Stomach (tissue), 9 donors: ENCODE data around the gene ALPG. TPM values are rescaled to one million over a fixed set of nuclear protein-coding genes. Genes with fewer than 3 reads are reported as not detected.
"Not testable (repeated sequence)": the region's sequence is repeated elsewhere in the genome, so short reads cannot be mapped to it uniquely, and the experiment has no call there.

ENCODE experiments used
- DNase-seq, 2 donors: peaks; one replicate each; pipeline versions ENCODE4 v3.0.0 to v3.0.0-alpha.2; 2013 to 2019
- H3K27ac ChIP-seq, 5 donors: fragments of 200-600 bp in 4 of 5; sonication (generic) in 4 of 5; one replicate each; pipeline ENCODE4 v1.5.1; 2013 to 2019; ENCODE audit warnings: mild to moderate bottlenecking in 1 of 5, moderate library complexity in 1 of 5
- H3K27me3 ChIP-seq, 3 donors: fragments of 200-600 bp; sonication (generic); one replicate each; pipeline ENCODE4 v1.5.1; 2017 to 2019; ENCODE audit warnings: mixed run types in 1 of 3
- H3K36me3 ChIP-seq, 4 donors: fragments of 200-600 bp; sonication (generic); 1 replicate in 3 of 4; 2 replicates in 1 of 4; pipeline ENCODE4 v1.5.1; 2016 to 2019
- H3K4me1 ChIP-seq, 4 donors: fragments of 200-600 bp; sonication (generic); one replicate each; pipeline ENCODE4 v1.5.1; 2016 to 2019
- H3K4me3 ChIP-seq, 4 donors: fragments of 200-600 bp; sonication (generic) in 3 of 4; one replicate each; pipeline ENCODE4 v1.5.1; 2016 to 2019; ENCODE audit warnings: mild to moderate bottlenecking in 1 of 4
- H3K9me3 ChIP-seq, 4 donors: fragments of 200-600 bp; sonication (generic); one replicate each; pipeline ENCODE4 v1.5.1; 2016 to 2019
- EP300 ChIP-seq: sonication (generic); formaldehyde crosslinking; IDR thresholded peaks from one replicate; pipeline ENCODE4 v1.6.1; 2017; ENCODE audit warnings: antibody characterized with exemption
- POLR2A ChIP-seq, 4 donors: fragments of 450-650 bp; IDR thresholded peaks; one replicate each; pipeline ENCODE4 v1.6.1; 2016; ENCODE audit warnings: antibody characterized with exemption in 4 of 4, control low read depth in 2 of 4, mild to moderate bottlenecking in 1 of 4, moderate library complexity in 1 of 4
- POLR2AphosphoS5 ChIP-seq, 3 donors: sonication (generic); formaldehyde crosslinking; IDR thresholded peaks; one replicate each; pipeline ENCODE4 v1.6.1; 2016; ENCODE audit warnings: antibody characterized with exemption in 3 of 3
- WGBS, 5 donors: extraction: QIAGEN DNeasy Blood & Tissue Kit in 3 of 5; methylation state at CpG; one replicate each; pipeline versions ENCODE4 v1.1.5 to v1.1.7; 2013 to 2018; 5-methylcytosine and 5-hydroxymethylcytosine counted together
- intact Hi-C: fragments of 100-400 bp; cut with DNase I; formaldehyde crosslinking; loops from one replicate; pipeline ENCODE4 v1.15.1; 2023; ENCODE audit warnings: low total_unique reads
- polyA plus RNA-seq, 3 donors: library from polyadenylated mRNA; stranded (reverse); fragments of 200-250 nt; gene quantifications; one replicate each; pipeline ENCODE4 v1.2.3, GENCODE V29; 2013
- total RNA-seq, 5 donors: library from RNA; depleted of rRNA; stranded (reverse); fragments of >200 nt; gene quantifications; one replicate each; pipeline versions ENCODE4 v1.1.0 to v1.2.3, GENCODE V29; 2014 to 2016
- TF ChIP-seq, protein P1 (sequence below), 7 experiments: fragments of 450-650 bp in 4 of 7; fragments of 200-600 bp in 3 of 7; sonication (generic) in 3 of 7; IDR thresholded peaks; one replicate each; pipeline ENCODE4 v1.5.1; 2016 to 2019; ENCODE audit warnings: antibody characterized with exemption in 7 of 7, control low read depth in 2 of 7, mild to moderate bottlenecking in 1 of 7
- donor health status: healthy with polysubstance abuse.
- donor health status: Bipolar disorder and iron deficiency.
- donor health status: healthy.

The ALPG gene
- total and polyA plus RNA-seq, 8 donors: not detected

DNA sequence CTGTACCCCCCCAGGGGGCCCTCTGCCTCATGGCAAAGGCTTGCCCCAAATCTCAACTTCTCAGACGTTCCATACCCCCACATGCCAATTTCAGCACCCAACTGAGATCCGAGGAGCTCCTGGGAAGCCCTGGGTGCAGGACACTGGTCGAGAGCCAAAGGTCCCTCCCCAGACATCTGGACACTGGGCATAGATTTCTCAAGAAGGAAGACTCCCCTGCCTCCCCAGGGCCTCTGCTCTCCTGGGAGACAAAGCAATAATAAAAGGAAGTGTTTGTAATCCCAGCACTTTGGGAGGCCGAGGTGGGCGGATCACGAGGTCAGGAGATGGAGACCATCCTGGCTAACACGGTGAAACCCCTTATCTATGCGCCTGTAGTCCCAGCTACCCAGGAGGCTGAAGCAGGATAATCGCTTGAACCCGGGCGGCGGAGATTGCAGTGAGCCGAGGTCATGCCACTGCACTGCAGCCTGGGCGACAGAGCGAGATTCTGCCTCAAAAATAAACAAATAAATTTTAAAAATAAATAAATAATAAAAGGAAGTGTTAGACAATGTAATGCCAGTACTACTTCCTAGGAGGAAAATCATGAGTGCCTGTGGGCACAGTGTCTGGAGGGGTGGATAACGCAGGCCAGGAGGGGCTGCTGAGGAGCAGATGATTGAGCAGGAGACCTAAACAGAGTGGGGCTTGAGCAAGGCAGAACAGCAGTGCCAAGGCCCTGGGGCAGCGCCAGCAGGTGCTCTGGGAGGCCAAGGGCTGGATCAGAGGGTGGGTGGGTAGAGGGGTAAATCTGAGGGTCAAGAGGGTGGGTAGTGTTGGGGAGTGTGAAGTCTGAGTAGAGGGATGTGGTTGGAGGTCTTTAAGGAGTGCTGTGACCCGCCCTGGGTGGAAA lies 24.1 kb upstream of the ALPG start:
- no peak overlapping the region for H3K4me3 ChIP-seq
- no peak for DNase-seq
- intact Hi-C loops: no loop called here
- H3K9me3 ChIP-seq: no peaks in the 10 kb centered on the region
- H3K4me1 ChIP-seq: peaks cover 0 to 21% (median 12%) of the 10 kb centered on the region in 4 donors
- H3K27ac ChIP-seq: no peak overlapping the region
- WGBS, 5 donors: 45 to 55% (median 50%) methylated on average over 18 of the region's 18 CpGs
- no peak for TF ChIP-seq POLR2A (IDR thresholded peaks at IDR 0.05)
- no peak for TF ChIP-seq EP300
- TF ChIP-seq, protein P1, sequence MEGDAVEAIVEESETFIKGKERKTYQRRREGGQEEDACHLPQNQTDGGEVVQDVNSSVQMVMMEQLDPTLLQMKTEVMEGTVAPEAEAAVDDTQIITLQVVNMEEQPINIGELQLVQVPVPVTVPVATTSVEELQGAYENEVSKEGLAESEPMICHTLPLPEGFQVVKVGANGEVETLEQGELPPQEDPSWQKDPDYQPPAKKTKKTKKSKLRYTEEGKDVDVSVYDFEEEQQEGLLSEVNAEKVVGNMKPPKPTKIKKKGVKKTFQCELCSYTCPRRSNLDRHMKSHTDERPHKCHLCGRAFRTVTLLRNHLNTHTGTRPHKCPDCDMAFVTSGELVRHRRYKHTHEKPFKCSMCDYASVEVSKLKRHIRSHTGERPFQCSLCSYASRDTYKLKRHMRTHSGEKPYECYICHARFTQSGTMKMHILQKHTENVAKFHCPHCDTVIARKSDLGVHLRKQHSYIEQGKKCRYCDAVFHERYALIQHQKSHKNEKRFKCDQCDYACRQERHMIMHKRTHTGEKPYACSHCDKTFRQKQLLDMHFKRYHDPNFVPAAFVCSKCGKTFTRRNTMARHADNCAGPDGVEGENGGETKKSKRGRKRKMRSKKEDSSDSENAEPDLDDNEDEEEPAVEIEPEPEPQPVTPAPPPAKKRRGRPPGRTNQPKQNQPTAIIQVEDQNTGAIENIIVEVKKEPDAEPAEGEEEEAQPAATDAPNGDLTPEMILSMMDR (IDR thresholded peaks at IDR 0.05): no peak
- TF ChIP-seq POLR2AphosphoS5 (IDR thresholded peaks at IDR 0.05): no peak
- peaks cover 22 to 94% (median 54%) of the 10 kb centered on the region in 3 donors for H3K27me3 ChIP-seq
- no peaks in the 10 kb centered on the region for H3K36me3 ChIP-seq

DNA sequence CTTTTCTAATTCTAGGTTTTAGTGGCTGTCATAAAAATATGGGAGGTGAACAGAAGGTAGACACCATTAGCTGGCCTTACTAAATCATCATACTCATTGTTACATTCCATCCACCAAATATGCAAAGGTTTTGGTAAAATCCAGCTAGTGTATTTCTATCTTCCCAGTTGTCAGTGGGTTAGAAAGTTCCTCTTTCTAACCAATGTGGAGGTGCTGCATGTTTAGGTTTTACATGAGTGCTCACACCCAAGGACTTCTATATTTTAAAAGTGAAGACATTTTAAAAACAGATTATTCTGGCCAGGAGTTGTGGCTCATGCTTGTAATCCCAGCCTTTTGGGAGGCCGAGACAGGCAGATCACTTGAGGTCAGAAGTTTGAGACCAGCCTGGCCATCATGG lies 22.2 kb upstream of the ALPG start:
- no peak overlapping the region for H3K4me3 ChIP-seq
- WGBS, 5 donors: 82 to 97% (median 88%) methylated on average over 1 of the region's 1 CpG

DNA sequence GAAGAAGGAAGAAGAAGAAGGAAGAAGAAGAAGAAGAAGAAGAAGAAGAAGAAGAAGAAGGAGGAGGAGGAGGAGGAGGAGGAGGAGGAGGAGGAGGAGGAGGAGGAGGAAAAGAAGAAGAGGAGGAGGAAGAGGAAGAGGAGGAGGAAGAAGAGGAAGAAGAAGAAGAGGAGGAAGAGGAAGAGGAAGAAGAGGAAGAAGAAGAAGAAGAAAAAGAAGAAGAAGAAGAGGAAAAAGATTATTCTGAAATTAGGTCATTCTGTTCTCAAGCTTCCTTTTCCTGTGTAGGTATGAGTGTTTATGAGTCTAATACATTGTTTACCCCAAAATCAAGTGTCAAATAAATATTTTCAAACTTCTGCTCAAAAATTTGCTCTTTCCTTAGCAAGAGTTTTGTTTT lies 21.6 kb upstream of the ALPG start:
- H3K4me3 ChIP-seq, H3K36me3 ChIP-seq, DNase-seq, intact Hi-C loops, H3K27ac ChIP-seq, H3K9me3 ChIP-seq: not testable (repeated sequence)
- Histone ChIP-seq H3K27me3 (peaks cover 36 to 95% (median 70%) of the 10 kb centered on the region in 3 donors), H3K4me1 (peaks cover 5 to 32% (median 21%) of the 10 kb centered on the region in 4 donors)

More for the DNA sequence above, 22.2 kb upstream of the ALPG start:
- Histone ChIP-seq H3K36me3 (no peaks in the 10 kb centered on the region), H3K9me3 (no peaks in the 10 kb centered on the region), H3K27me3 (peaks cover 35 to 95% (median 70%) of the 10 kb centered on the region in 3 donors), H3K4me1 (peaks cover 5 to 32% (median 21%) of the 10 kb centered on the region in 4 donors), H3K27ac (no peak overlapping the region)
- intact Hi-C loops: no loop called here
- no peak for DNase-seq
- TF ChIP-seq EP300: no peak
- TF ChIP-seq POLR2A (IDR thresholded peaks at IDR 0.05): no peak
- no peak for TF ChIP-seq POLR2AphosphoS5 (IDR thresholded peaks at IDR 0.05)
- TF ChIP-seq, protein P1 (IDR thresholded peaks at IDR 0.05): no peak

DNA sequence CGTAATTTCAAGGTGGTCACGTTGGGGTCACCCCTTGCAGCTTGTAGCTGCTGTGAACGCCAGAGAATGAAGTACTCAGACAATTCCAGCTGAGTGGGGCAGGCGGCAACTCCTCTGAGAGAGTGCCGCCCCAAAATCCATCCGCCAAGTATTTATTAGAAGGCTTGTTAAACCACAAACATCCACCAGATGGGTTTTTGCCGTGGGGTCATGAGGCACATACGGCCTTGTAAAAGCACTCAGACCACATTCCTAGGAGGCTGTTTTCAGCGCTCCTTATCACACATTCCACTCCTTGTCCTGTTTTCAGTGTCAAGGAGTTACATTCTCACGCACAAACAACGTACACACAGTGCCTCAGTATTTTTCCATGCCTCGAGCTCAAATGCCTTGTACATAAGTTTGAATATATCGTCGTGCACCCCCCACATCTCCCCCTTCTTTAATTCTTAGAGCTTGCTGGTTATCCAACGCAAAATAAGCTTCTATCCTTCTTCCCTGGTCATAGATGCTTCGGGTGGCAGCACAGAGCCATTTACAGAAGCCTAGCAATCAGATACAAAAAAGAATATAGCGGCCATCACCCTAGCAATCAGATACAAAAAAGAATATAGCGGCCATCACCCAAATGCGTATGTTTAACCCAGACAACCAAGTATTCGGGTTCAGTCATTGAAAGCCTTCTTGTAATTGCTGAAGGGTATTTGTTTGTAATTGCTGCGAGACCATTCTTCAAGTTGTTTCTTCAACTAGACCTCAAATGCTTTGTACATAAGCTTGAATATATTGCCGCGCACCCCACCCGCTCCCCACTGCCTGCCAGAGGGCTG lies 20.8 kb upstream of the ALPG start:
- Histone ChIP-seq H3K36me3 (no peaks in the 10 kb centered on the region), H3K4me1 (peaks cover 5 to 32% (median 21%) of the 10 kb centered on the region in 4 donors), H3K4me3 (peak overlapping the region in 2 of 4 donors; percentile 3 to 31), H3K27ac (no peak overlapping the region), H3K9me3 (no peaks in the 10 kb centered on the region), H3K27me3 (peaks cover 39 to 98% (median 73%) of the 10 kb centered on the region in 3 donors)
- WGBS, 5 donors: 12 to 14% (median 14%) methylated on average over 24 of the region's 24 CpGs
- intact Hi-C loops: no loop called here
- peak in 1 of 2 donors; percentile 39 for DNase-seq
- TF ChIP-seq, protein P1 (IDR thresholded peaks at IDR 0.05): no peak
- TF ChIP-seq POLR2AphosphoS5 (IDR thresholded peaks at IDR 0.05) (no peak), POLR2A (IDR thresholded peaks at IDR 0.05) (no peak), EP300 (no peak)
